ENCODE measurements around the gene ZNF672.

- TF ChIP-seq, protein P1, sequence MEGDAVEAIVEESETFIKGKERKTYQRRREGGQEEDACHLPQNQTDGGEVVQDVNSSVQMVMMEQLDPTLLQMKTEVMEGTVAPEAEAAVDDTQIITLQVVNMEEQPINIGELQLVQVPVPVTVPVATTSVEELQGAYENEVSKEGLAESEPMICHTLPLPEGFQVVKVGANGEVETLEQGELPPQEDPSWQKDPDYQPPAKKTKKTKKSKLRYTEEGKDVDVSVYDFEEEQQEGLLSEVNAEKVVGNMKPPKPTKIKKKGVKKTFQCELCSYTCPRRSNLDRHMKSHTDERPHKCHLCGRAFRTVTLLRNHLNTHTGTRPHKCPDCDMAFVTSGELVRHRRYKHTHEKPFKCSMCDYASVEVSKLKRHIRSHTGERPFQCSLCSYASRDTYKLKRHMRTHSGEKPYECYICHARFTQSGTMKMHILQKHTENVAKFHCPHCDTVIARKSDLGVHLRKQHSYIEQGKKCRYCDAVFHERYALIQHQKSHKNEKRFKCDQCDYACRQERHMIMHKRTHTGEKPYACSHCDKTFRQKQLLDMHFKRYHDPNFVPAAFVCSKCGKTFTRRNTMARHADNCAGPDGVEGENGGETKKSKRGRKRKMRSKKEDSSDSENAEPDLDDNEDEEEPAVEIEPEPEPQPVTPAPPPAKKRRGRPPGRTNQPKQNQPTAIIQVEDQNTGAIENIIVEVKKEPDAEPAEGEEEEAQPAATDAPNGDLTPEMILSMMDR (IDR thresholded peaks at IDR 0.05): no peak
- TF ChIP-seq POLR2A (IDR thresholded peaks at IDR 0.05) (no peak), POLR2AphosphoS5 (IDR thresholded peaks at IDR 0.05) (no peak)
Measured at GRCh38 chr1:248847956-248848561, 10.0 kb downstream of the ZNF672 start.

All from prostate gland (tissue), 2 donors.